GM21423 (cell line): ENCODE measurements around the gene ZBTB22.
A peak's percentile ranks its signal among the peaks of the same experiment; 100 is the strongest.

Source experiments
- ATAC-seq: cut with Tn5 transposase; IDR thresholded peaks from one replicate; pipeline ENCODE4 v1.9.1; 2021; ENCODE audit warnings: mild to moderate bottlenecking, moderate library complexity; ENCODE audit not compliant: unreplicated experiment

The ZBTB22 gene

DNA sequence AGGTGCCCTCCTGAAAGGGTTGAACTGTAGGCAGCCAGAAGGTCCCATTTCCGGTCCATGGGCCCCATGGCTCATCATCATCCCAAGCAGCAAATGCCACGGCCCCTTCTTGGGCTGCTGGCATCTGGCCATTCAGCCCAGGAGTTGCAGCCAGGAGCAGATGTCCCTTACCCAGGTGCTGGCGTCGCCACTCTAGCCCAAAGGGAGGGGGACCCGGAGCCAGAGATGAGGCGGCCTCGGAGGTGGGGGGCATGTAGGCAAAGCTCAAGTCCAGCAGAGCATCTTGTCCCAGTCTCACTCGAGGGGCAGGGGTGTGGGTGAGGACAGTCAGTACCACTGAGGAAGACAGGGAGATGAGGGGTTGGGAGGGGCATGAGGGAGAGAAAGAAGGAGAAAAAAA is 12.5 kb downstream of the ZBTB22 start:
- no peak for ATAC-seq

DNA sequence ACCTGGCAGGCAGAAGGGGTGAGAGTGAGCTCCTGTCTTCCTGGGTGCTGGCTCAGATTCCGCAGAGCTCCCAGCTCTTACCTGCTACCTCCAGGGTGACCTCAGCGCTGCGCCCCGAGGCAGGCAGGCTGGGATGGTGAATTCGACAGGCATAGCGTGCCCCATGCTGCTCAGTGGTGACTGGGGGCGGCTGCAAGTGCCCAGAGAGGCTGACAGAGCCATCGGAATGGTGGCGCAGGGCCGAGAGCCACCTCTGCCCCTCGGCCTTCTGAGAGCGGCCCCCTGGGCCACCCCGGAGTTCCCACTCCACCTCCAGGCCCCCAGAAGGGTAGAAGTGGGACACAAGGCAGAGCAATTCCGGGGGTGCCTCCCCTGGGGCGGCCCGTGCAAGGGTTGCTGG is 13.3 kb downstream of the ZBTB22 start:
- no peak for ATAC-seq

DNA sequence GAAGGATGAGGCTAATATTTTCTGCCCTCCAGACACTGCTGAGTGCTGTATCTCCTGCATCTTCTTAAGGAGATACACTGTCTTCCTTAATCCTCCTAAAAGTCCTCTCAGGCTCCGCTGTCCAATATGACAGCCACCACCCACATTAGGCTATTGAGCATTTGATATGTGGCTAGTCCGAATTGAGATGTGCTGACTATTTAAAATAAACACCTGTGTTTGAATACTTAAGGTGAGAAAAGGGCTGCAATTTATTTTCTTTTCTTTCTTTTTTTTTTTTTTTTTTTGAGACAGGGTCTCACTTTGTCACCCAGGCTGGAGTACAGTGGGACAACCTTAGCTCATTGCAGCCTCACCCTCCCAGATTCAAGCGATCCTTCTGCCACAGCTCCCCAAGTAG is 15.7 kb downstream of the ZBTB22 start:
- no peak for ATAC-seq

DNA sequence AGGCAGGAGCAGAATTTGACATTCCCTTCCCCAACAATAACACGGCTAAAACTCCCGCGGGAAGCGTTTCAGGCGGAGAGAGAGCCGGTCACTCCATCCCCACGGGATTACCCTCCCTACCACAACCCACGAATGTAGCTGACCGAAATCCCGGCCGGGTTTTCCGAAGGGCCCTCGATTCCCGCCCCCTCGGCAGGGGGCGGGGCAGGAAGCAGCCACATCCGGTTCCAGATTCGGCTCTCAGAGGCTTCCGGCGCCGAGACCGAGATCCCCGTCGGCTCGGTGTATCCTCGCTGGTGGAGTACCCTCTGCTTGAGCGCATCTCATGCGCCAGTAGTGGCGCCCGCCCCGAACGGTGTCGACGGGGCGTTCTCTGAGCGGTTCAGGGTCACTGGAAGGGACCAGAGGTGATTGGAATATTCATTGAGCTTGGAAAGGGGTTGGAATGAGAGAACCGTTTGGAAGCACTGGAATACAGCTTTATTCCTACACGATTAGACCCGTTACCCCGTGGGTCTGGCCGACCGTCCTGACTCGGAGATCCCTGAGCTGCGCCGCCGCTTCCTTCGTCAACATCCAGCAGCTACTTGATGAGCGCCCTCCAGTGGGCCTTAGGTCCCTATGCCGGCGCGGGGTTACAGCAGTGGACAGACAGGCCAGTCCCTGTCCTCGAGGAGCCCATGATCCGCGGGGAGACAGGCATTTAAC is 18.2 kb downstream of the ZBTB22 start:
- ATAC-seq: peak; percentile 69

DNA sequence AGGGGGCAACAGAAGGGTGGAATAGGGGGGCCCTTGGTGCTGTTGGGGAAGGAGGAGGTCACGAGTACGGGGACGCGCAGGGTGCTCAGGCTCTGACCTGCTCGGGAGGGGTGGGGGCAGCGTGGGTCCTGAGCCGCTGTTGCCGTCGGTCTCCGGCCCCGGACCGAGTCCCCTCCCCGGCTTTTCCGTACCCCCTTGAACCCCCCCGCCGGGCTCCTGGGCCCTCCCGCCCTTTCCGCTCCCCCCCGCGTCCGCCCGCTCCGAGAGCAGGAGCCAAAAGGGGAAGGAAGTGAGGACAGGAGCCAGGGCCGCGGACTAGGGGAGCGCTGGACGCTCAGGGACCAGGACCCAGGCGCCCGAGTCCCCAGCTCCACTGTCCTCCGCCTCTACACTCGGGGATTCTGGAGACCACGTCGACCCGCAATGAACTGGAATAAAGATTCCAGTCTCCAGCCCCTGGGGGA is 18.7 kb downstream of the ZBTB22 start, which contains the start of gene RGL2:
RGL2 (minus strand) TSS at position 170 of the 464 bp plus-strand sequence. CDS start 332 bp downstream, outside the sequence.
- ATAC-seq: peak; percentile 13

DNA sequence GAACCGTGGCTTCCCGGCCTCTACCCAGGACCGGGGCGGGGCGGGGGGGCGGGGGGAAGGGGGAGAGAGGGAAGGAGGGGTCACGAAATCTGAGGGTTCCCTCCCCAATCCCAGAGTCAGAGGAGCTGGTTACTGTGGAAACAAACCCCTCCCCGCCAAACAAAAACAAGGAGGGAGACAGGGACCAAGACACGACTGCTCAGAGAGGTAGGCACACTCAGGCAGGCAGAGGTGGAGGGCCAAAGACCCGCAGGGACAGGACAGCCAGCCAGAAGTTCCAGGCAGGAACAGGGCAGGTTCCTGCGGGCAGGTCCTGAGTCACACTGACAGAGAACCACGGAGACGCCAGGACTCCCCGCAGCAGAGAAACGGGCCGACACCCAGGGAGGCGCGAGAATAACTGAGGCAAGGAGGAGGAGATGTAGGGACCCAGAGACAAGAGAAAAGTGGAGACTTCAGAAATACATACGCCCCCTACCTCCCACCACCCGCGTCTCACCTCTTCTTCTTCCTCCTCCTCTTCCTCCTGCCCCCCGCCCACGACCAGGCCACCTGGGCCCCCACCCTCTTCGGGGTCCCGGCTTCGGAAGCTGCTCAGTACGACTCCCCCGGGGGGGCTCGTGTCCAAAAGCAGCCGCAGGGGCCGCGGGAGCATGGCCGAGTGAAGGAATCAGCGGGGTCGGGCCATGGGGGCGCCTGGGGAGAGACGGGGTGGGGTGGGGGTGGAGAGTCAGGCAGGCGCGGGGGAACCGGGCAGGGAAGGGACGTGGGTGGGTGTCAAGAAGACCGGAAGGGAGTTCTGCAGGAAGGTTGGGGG is 19.4 kb downstream of the ZBTB22 start:
- no peak for ATAC-seq

DNA sequence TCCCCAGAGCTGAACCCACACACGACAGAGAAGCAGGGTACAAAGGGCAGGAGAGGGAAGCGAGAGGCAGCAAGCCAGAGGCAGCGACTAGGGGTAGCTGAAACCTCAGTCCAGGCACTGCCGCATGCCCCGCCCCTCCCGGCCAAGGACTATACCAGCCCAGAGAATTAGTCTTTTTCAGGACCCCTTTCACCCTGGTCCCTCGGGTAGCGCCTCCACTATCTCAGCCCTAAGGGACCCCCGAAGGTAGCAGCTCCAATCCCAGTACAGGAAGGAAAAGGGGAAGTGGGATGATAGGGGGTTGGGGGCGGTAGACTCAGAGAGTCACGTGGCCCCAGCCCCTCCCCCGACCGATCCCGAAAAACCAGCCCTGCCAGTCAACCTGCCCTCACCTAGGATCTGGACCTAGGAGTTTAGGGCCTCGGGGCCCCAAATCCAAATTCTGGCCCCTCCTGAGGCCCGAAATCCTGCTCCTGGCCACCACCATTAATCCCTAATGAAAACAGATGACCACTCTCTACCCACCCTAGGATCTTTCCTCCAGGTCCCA is 20.1 kb downstream of the ZBTB22 start:
- no peak for ATAC-seq

DNA sequence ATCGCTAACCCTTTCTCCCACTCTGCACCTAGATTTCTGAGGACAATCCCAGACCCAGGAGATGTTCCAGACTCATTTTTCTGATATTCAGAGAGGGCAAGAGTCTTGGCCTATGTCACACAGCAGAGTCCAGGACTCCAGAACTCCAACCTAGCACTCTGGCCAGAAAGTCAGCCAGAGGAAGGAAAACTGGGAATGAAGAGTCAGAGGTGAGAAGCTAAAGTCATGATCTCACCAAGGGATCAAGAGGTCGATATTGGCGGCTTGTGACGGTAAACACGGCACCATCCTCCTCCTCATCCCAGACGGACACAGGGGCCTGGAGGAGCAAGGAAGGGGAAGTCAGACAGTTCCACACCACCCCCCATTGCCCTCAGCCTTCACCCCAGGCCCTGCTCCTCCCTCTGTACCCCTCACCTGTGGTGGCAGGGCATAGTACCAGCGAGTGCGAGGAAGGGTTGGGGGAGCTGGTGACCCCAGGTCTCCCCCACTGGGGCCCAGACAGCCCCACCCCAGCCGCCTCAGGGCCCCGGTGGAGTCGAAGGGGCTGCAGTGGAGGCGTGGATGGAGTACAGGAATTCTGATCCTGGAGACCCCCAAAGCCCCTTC is 20.6 kb downstream of the ZBTB22 start:
- ATAC-seq: no peak

DNA sequence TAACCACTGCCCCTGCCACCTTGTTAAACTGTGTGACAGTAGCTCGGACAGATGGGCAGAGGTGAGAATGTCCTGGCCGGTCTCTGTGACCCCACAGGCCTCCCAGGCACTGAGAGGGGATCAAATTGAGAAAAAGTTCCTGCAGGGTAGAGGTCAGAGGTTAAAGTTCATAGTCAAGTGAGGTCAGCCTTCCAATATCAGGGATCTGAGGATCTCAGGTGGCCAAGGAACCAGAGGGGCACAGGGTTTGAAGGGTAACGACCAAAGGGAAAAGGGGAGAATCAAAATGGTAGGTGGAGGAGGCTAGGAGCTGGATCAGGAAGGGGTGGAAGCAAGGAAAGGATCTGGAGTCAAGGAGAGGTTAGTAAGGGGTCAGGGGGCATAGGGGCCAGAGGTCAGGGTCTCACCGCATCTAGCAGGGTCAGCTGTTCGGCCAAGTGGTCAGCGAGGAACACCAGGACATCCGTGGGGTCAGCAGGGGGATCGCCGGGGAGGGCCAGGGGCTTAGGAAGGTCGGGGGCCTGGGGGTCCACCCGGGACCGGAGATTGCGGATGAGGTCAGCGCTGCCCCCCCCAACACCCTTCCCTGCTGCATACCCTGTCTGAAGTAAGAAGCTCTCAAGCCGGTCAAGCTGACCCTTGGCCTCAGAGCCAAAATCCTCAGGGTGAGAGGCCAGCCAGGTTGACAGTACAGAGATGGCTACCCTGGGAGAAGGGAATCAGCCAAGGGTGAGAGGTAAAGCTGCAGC is 21.7 kb downstream of the ZBTB22 start:
- ATAC-seq: no peak

DNA sequence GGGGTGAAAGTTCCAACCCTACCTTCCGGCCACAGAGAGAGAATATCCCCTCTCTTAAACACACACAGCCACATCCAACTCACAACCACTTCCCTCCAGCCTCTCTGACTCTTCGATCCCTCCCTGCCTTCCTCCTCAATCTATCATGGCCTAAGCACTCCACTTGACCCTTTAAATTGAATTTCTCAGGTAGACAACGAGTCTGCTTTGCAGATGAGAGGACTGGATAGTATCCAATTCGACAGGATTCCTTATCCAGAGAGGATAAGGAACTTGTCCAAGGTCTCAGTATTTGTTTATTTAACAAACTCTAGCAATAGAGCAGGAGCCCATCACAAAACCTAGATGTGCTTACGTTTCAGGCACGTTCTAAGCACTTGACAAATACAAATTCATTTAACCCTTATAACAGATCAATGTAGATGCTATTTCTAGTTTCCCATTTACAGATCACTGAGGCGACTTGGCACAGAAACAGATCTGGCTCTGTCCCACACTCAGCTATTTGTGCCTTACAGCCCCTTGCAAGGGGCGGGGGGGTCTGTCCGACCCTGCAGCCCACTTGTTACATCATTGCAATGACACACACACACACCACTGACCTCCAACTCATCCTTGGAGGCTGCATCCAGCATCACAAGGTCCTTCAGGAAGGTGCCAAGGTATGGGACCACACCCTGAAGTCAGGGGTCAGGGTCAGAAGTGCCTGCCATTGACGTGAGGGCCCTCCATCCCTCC is 23.3 kb downstream of the ZBTB22 start:
- no peak for ATAC-seq

DNA sequence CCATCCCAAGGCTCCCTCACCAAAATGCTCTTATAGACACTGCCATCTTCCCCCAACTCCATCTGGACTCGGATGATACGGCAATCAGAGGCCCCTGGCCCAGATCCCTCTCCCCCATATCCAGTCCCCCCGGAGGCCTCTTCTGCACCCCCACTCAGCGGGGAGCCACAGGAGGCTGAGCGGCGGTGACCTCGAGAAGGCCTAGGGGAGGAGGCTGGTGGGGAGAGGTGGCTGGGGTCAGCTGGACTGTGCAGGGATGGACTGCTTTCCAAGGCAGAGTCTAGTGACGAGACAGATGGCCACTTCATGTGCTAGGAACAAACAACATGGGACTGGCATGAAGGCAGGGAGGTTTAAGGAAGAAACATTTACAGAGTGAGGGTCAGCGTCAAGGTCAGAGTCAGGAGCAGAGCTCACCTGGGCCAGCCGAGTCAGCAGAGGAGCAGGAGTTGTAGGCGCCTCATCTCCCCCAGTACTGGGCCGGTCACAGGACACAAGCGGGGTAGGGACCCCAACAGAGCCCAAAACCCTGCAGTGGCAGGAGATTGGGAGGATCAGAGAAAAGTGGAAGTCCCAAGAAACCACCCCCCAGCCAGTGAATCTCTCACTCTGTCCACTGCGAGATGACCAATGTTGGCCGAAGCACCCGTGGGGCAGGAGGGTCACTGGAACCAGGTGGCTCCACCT is 24.4 kb downstream of the ZBTB22 start:
- ATAC-seq: no peak

DNA sequence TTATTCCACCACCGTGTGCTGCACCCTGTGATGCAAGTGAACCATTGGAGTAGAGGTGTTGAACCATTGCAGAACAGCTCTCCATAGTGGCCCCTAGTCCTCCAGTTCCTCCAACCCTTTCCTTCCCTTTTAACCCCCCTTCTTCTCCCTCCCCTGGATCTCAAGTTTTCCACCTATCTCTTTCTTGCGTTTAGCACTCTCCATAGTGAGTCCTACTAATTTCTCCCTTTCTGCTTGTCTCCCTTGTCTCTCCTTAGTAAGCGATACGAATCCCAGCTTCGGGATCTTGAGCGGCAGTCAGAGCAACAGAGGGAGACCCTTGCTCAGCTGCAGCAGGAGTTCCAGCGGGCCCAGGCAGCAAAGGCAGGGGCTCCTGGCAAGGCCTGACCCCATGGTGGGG is 27.1 kb downstream of the ZBTB22 start:
- ATAC-seq: no peak

DNA sequence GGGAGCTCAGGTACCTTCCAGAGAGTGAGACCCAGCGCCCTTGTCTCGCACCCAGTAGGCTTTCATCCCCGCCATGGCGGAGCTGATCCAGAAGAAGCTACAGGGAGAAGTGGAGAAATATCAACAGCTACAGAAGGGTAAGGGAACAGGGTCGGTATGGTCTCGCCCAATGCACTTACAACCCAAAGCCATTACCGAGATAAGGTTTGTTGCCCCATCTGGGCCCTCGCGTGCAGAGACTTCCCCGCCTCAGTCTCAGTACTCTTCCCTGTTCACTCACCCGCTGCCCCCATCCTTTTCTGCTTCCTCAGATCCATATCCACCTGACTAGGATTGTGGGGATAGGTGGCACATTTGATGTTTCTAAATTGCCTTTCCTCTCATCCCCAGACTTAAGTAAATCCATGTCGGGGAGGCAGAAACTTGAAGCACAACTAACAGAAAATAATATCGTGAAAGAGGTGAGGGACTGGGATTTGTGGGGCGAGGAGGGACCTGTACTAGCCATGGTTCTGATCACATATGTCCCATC is 27.7 kb downstream of the ZBTB22 start:
- ATAC-seq: no peak

DNA sequence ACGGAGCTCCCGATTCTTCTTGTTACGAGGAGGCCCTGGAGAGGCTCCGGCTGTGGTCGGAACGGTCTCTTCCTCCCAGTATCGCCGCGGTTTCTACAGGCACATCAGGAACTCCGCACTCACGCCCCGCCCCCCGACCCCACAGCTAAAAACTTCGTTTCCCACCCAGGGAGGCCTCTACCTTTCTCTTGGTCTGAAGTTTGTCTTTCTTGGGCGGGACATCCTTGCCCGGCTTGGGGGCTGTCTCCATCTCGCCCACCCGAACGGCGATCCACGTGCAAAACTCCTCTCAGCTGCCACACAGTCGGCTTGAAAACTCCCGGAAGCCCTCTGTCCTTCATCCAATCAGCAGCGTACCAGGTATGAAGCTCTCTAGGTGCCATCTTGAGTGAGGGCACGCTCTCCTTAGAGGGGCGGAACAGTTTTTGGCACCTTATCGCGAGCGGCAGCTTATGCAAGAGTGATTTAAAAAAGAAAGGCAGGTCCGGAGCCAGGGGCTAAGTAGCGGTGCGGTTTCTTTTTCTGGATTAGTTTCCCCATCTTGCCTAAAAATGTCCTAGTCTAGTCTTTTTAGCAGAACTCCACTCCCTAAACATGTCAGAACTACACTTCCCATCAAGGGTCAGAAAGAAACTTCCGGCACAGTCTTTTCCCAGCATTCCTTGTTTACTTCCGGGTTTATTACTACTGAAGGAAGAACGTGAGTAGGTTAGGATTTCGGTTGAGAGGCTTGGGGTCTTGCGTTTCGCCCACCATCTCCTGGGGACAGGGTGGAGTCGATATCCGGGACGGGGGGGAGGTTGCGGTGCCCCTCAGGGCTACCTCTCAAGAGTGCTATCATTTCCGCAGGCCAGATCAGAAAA is 28.4 kb downstream of the ZBTB22 start, which contains the start of the genes PFDN6 and WDR46:
PFDN6 (plus strand) TSS at position 681 of the 863 bp plus-strand sequence. CDS start 256 bp downstream, outside the sequence.
WDR46 (minus strand) TSS at position 319 of the 863 bp plus-strand sequence; CDS start at position 250, 69 bp downstream.
- peak; percentile 82 for ATAC-seq

DNA sequence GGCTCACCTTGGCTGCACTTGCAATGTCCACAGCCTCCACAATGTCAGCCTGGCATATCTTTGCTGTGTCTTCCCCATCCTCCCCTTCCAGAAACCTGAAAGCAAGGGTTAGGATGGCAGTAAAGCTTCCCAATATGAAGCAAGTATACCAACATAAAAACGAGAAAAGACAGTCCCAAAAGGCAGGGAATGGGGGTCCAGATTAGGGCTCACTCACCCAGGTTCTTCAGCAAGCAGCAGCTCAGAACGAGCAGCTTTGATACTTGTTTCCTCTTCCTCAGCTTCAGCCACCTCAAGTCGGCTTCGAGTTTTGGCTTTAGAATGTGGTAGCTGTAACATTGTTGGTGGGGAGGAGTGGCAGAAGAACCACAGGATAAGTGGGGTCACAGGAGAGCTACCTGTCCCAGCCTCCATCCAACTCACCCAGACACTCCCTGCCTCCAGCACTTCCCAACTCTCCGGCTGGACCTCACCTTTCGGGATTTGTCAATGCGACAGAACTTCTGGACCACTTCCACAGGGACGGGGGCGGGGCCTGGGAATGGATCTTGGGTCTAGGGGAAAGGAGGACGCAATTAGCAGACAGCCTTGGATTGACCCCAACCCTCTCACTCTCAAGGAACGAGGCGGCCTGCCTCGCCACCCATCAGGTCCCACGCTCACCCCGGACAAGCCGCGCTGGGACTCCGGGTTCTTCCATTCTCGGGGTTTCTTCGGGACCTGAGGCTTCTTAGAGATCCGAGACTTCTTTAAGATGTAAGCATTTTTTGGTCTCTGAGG is 29.2 kb downstream of the ZBTB22 start:
- no peak for ATAC-seq

DNA sequence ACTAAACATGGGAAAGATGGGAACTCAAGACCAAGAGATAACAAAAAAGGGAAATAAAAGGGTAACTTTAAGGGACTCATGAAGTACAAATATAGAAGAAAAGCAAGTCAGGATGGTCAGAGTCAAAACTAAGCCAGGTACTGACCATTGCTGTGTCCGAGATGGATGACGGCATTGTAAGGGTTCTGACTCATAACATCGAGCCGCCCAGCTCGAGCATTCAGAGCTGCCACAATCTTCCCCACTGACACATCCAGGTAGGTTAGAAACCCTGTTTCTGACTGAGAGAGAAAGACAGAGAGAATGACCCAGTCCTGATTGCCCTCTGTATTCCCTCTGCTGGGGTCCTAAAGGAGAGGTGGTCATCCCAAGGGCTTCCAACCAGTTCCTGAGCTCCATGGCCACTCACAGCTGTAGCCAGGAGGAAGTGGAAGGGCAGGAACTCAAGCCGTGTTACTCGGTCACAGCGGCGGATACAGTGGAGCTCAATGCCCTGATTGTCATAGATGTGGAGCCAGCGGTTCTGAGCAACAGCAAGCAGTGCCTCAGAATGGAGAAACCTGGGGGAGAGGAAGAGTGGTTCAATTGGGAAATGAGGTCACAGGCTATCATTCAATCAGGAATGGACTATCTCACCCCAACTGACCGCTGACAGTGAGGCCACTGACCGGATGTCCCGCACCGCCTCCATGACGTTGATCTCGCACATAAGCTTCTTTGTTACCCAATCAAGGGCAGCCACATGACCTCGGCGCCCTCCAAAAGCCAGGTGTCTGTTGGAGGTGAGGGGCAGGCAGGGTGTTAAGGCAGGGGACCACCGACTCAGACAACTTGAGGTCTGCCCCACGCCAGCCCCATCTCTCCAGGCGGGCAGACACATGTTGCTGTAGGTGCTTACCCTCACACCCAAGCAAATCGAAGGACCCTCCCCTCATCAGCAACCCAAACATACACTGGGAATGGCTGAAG is 30.3 kb downstream of the ZBTB22 start:
- no peak for ATAC-seq
